ENCODE results near the gene BIVM. TPM values are rescaled to one million over a fixed set of nuclear protein-coding genes. Genes with fewer than 3 reads are reported as not detected.
A peak's percentile ranks its signal among the peaks of the same experiment; 100 is the strongest.

The BIVM gene, protein sequence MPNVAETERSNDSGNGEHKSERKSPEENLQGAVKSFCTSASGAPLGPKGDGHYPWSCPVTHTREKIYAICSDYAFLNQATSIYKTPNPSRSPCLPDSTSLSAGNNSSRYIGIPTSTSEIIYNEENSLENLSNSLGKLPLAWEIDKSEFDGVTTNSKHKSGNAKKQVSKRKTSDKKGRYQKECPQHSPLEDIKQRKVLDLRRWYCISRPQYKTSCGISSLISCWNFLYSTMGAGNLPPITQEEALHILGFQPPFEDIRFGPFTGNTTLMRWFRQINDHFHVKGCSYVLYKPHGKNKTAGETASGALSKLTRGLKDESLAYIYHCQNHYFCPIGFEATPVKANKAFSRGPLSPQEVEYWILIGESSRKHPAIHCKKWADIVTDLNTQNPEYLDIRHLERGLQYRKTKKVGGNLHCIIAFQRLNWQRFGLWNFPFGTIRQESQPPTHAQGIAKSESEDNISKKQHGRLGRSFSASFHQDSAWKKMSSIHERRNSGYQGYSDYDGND
- 10 to 100 TPM; 28.8 to 32.1 TPM for total RNA-seq

DNA sequence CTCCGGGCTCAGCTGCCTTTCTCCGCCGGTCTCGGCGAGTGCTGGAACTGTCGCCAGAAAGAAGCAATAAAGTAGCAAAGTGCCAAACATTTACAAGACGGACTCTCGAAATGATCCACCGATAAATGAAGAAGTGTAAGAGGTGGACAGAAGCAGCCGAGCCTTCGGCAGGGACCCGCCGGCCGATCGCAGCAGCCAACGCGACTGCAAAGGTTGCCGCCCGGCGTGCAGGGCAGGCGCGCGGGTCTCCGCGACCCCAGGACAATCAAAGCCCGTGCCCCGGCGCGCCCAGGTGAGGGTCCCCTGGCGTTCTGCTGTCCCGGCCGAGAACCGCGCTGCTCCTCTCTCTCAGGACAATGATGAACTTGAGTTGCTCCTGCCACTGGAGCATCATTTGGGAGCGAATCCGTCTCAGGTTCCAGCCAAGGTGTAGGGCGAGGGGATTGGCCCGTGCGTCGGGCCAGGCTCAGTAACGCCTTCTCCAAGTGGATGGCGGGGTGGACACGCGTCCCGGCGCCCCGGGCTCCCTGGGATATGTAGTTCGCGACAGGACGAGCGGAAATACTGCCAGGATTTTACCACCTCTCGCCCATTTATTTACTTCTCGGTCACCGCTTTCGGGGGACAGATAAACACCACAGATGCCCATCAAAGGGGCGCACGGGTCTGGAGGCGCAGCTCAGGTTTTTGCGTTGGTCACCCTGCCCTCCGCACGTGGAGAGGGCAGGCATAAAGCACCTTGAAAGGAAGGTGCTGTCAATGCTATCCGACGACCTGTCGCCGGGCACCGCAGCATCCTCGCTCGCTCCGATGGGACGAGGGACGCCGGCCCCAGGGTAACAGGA is at the start of gene BIVM, which contains the start of gene POGLUT2:
TSS of gene BIVM (plus strand) at position 539 of the 845 bp plus-strand sequence. CDS start 8,149 bp downstream, outside the sequence.
TSS of gene POGLUT2 (minus strand) at position 396 of the 845 bp plus-strand sequence. CDS start at position 90, 306 bp downstream.
- Mint-ChIP-seq H3K36me3 (ENCODE audit: low read depth) (peaks cover 24% of the 10 kb centered on the region), H3K4me1 (peaks cover 43% of the 10 kb centered on the region), H3K9me3 (no peaks in the 10 kb centered on the region), H3K27me3 (no peaks in the 10 kb centered on the region), H3K4me3 (peak within 1 kb of the TSS; percentile 90), H3K27ac (peak within 1 kb of the TSS; percentile 79)
- POLR2A ChIA-PET, result interaction anchor here (0.9 to 6.9 kb wide), 16 partner anchors 9 to 207 kb away, joined by 3 to 107 read pairs (median 6); partner anchors contain the start of genes ERCC5, TEX30 and TPP2
- CTCF ChIA-PET, result interaction anchor here (0.7 to 4.5 kb wide), 13 partner anchors 14 to 219 kb away, joined by 3 to 37 read pairs (median 4); partner anchors contain the start of genes ERCC5 and TEX30
- DNase-seq, result peak; percentile 91

DNA sequence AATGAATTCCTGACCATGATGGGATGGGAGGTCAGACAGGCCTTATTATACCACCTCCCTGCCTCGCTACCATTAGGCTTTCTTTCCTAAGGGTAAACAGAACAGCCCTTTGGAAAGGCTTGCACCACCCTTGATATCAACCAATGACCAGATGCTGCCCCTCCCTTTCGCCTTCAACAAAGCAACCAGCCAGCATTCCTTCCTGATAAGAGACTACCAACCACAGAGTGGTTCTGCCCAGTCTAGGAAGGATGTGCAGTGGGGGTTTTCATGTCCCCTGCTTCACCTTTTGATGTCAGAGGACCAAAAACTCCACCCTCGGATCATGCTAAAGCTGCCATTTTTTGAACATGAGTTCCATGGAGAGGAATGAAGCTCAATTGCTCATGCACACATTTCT is 47.0 kb upstream of the BIVM start:
- no peak for DNase-seq
- CTCF ChIA-PET, result no interaction called here
- no peaks in the 10 kb centered on the region for H3K4me1 Mint-ChIP-seq
- peaks cover 16% of the 10 kb centered on the region for H3K27me3 Mint-ChIP-seq
- H3K4me3 Mint-ChIP-seq, result no peak overlapping the region
- H3K36me3 Mint-ChIP-seq (ENCODE audit: low read depth), result peaks cover 3% of the 10 kb centered on the region
- H3K9me3 Mint-ChIP-seq, result peaks cover 1% of the 10 kb centered on the region
- no peak overlapping the region for H3K27ac Mint-ChIP-seq
- POLR2A ChIA-PET, result no interaction called here

DNA sequence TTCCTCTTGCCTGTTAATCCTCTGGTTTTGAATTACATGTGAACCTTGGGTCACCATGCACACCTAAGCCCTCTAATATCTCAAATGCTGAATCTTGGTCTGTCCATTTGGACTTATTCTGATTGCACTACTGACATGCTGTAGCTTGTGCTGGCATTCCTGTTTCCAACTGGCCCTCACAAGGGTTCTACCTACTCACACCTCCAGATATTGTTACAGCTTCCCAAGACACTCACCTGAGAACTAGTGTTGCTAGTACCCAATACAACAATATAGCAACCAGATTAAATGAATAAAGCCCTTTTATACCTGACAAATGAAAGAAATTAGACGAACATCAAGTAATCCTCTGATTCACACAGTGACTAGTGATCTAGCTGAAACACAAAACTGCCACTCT is 41.9 kb upstream of the BIVM start:
- Mint-ChIP-seq H3K27me3 (no peaks in the 10 kb centered on the region), H3K27ac (no peak overlapping the region), H3K4me3 (no peak overlapping the region), H3K9me3 (no peaks in the 10 kb centered on the region), H3K36me3 (ENCODE audit: low read depth) (no peaks in the 10 kb centered on the region), H3K4me1 (no peaks in the 10 kb centered on the region)
- CTCF ChIA-PET, result interaction anchor here (1.3 kb wide), 1 partner anchor 165 kb away, joined by 4 read pairs; no protein-coding TSS in a partner anchor
- no peak for DNase-seq
- POLR2A ChIA-PET, result no interaction called here

DNA sequence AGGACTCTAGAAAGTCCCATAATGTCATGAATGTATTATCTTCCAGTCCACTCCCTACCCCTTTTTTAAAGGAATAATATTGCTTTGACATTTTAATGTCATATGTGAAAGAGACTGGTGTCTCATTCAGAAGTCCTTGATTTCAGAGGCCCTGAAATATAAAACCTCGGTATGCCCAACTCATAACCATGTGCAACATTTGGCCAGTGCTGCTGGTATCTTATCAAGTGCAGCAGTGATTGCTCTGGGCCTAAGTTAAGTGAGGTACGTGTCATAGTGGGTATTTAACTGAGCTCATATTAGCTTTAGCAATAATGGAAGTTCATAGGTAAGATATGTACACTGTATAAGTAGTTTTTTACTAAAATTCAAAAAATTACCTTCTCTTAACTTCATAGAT is 40.1 kb upstream of the BIVM start:
- no peaks in the 10 kb centered on the region for H3K9me3 Mint-ChIP-seq
- DNase-seq, result no peak
- ChIA-PET POLR2A (interaction anchor here (0.6 to 1.0 kb wide), 2 partner anchors 42 to 167 kb away, joined by 3 to 4 read pairs; no protein-coding TSS in a partner anchor), CTCF (no interaction called here)
- no peaks in the 10 kb centered on the region for H3K36me3 Mint-ChIP-seq (ENCODE audit: low read depth)
- no peaks in the 10 kb centered on the region for H3K4me1 Mint-ChIP-seq
- H3K27ac Mint-ChIP-seq, result no peak overlapping the region
- H3K27me3 Mint-ChIP-seq, result no peaks in the 10 kb centered on the region
- no peak overlapping the region for H3K4me3 Mint-ChIP-seq

DNA sequence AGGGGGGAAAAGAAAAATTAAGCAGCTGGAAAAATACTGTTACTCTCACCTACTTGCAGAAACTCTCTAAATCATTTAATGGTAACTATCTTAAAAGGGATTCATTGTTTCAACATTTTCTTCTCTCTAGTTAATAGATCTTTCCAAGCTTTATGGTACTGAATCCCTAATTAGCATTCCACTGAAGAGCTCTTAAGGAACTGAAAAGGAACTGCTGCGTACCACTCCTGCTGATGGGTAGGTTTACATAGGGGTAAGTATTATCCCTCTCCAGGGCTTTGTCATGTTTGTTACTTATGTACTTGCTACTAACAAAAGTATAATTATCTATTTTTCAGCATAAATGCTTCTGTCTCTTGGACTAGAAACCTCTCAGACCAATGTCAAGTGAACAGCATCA is 37.8 kb upstream of the BIVM start:
- no peak for DNase-seq
- POLR2A ChIA-PET, result interaction anchor here (1.4 kb wide), 1 partner anchor 39 kb away, joined by 3 read pairs; no protein-coding TSS in a partner anchor
- Mint-ChIP-seq H3K4me1 (peaks cover 1% of the 10 kb centered on the region), H3K27me3 (no peaks in the 10 kb centered on the region), H3K9me3 (no peaks in the 10 kb centered on the region), H3K27ac (no peak overlapping the region), H3K4me3 (no peak overlapping the region), H3K36me3 (ENCODE audit: low read depth) (peaks cover 6% of the 10 kb centered on the region)
- CTCF ChIA-PET, result no interaction called here

DNA sequence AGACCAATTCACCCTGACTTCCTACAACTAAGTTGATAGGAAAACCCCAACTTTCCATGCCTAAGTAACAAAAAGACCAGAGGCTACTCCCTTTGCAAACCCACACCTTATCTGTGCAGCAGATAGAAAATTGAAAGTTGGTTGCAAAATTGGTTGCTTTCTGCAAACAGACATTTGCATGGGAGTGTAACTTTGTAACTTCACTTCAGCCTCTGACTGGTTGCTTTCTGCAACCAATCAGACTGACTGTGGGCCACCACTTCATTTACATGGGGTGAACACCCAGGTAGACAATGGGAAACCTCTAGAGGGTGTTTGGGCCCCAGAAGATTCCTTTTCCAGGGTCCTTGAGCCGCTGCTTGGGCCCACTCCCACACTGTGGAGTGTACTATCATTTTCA is 35.2 kb upstream of the BIVM start:
- ChIA-PET POLR2A (no interaction called here), CTCF (no interaction called here)
- H3K36me3 Mint-ChIP-seq (ENCODE audit: low read depth), result peaks cover 26% of the 10 kb centered on the region
- H3K9me3 Mint-ChIP-seq, result no peaks in the 10 kb centered on the region
- DNase-seq, result no peak
- H3K27ac Mint-ChIP-seq, result no peak overlapping the region
- H3K4me3 Mint-ChIP-seq, result no peak overlapping the region
- H3K27me3 Mint-ChIP-seq, result no peaks in the 10 kb centered on the region
- peaks cover 1% of the 10 kb centered on the region for H3K4me1 Mint-ChIP-seq

DNA sequence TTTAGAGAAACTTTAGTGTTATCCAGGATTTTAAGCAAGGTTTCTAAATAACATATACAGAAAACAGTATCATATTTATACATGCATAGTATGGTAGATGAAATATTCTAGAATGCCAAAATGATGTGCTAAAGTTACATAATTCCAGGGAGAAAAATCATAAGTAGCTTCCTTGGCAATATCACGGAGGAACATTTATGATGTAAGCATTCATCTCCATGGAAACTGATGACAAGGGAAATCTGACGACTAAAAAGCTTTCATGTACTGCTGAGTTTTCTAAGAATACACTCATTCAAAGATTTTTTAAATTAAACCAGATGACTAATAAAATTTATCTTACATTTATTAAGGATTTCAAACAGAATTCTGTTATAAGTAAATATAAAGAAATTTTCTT is 30.0 kb upstream of the BIVM start:
- ChIA-PET CTCF (interaction anchor here (1.1 to 2.2 kb wide), 4 partner anchors 31 to 177 kb away, joined by 3 to 11 read pairs (median 6); partner anchors contain the start of gene ERCC5), POLR2A (interaction anchor here (0.7 to 3.6 kb wide), 3 partner anchors 22 to 173 kb away, joined by 3 to 13 read pairs (median 3); partner anchors contain the start of genes BIVM and POGLUT2)
- DNase-seq, result no peak
- H3K27me3 Mint-ChIP-seq, result no peaks in the 10 kb centered on the region
- no peak overlapping the region for H3K27ac Mint-ChIP-seq
- no peak overlapping the region for H3K4me3 Mint-ChIP-seq
- H3K9me3 Mint-ChIP-seq, result no peaks in the 10 kb centered on the region
- H3K4me1 Mint-ChIP-seq, result peaks cover 40% of the 10 kb centered on the region
- peaks cover 39% of the 10 kb centered on the region for H3K36me3 Mint-ChIP-seq (ENCODE audit: low read depth)

DNA sequence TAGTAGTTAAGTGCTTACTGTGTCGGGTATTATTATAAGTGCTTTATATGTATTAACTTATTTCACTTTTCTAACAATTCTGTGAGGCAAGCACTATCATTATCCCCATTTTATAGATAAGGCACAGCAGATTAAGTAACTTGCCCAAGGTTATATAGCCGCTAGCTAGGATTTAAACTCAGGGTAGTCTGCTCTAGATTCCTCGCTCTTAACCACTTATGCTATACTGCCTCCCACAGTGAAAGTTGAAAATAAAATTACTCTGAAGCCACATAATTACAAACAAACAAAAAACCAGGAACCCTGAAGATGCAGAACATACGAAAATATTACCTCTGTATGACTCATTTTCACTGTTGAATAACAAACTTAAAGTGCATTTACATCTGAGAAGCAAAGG is 29.2 kb upstream of the BIVM start:
- peaks cover 39% of the 10 kb centered on the region for H3K36me3 Mint-ChIP-seq (ENCODE audit: low read depth)
- ChIA-PET CTCF (interaction anchor here (0.8 to 2.2 kb wide), 4 partner anchors 76 to 188 kb away, joined by 3 to 11 read pairs (median 5); partner anchors contain the start of gene ERCC5), POLR2A (interaction anchor here (3.6 kb wide), 1 partner anchor 30 kb away, joined by 13 read pairs; the partner anchor contains the start of genes BIVM and POGLUT2)
- no peak overlapping the region for H3K27ac Mint-ChIP-seq
- H3K4me3 Mint-ChIP-seq, result no peak overlapping the region
- peaks cover 46% of the 10 kb centered on the region for H3K4me1 Mint-ChIP-seq
- H3K9me3 Mint-ChIP-seq, result no peaks in the 10 kb centered on the region
- DNase-seq, result no peak
- H3K27me3 Mint-ChIP-seq, result no peaks in the 10 kb centered on the region

DNA sequence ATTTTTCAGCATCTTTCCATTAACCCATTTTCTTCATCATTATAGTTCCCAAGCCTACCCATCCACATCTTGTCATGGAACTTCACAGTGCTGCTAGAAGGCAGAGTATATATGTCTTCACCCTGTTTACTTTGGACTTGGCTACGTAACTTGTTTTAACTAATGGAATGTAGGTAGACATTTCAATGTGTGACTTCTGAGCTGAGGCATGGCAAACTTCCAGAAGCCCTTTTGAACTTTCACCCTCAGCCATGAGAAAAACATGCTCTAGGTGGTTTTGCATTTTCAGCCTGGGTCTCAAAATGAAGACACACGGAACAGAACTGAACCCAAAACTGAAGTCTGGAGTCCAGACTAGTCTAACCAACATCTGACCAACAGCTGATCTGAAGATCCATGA is 28.5 kb upstream of the BIVM start:
- Mint-ChIP-seq H3K4me1 (peaks cover 51% of the 10 kb centered on the region), H3K27ac (no peak overlapping the region), H3K9me3 (no peaks in the 10 kb centered on the region), H3K4me3 (no peak overlapping the region), H3K27me3 (no peaks in the 10 kb centered on the region), H3K36me3 (ENCODE audit: low read depth) (peaks cover 37% of the 10 kb centered on the region)
- POLR2A ChIA-PET, result interaction anchor here (1.3 to 5.8 kb wide), 3 partner anchors 30 to 376 kb away, joined by 3 to 107 read pairs (median 83); partner anchors contain the start of genes BIVM, POGLUT2 and TPP2
- CTCF ChIA-PET, result interaction anchor here (2.2 kb wide), 1 partner anchor 75 kb away, joined by 6 read pairs; the partner anchor contains the start of gene ERCC5
- DNase-seq, result no peak

DNA sequence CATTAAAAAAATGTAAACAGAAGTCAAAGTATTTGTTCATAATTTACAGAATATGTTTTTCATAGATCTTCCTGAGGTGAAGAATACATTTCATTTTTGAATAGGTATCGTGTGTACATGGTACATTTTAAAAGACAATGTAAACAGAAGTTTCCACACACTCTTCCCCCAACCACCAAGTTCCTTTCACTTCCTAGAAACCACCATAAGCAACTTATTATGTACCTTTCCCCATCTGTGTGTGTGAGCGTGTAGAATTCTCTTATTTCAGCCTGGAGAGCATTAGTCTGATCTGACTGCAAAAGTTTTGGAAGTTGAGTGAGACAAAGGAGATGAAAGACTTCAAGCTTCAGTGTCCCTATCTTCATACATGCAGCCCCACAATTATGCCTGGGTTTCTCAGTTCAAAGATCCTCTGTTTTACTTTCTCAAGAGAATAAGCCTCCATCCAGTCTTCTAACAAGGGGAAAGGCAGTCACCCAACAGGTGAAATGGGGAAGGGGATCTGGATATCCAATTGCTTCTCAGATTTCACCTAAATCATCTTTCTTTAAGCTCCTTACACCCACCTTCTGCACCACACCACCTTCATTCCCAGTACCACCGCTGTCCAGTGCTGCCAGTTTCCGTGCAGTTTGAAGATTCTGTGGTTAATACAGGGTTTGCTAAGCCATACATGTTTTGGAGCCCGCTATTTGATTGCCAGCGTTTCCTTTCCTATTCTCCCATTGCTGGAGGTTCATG is 27.4 kb upstream of the BIVM start:
- Mint-ChIP-seq H3K36me3 (ENCODE audit: low read depth) (peaks cover 29% of the 10 kb centered on the region), H3K4me1 (peaks cover 54% of the 10 kb centered on the region), H3K4me3 (peak overlapping the region; percentile 85), H3K9me3 (no peaks in the 10 kb centered on the region), H3K27ac (no peak overlapping the region), H3K27me3 (no peaks in the 10 kb centered on the region)
- ChIA-PET POLR2A (interaction anchor here (1.2 to 5.8 kb wide), 4 partner anchors 29 to 377 kb away, joined by 3 to 107 read pairs (median 43); partner anchors contain the start of genes BIVM, ERCC5, POGLUT2 and TPP2), CTCF (interaction anchor here (1.6 to 3.8 kb wide), 4 partner anchors 29 to 180 kb away, joined by 5 to 37 read pairs (median 12); partner anchors contain the start of gene ERCC5)
- no peak for DNase-seq

DNA sequence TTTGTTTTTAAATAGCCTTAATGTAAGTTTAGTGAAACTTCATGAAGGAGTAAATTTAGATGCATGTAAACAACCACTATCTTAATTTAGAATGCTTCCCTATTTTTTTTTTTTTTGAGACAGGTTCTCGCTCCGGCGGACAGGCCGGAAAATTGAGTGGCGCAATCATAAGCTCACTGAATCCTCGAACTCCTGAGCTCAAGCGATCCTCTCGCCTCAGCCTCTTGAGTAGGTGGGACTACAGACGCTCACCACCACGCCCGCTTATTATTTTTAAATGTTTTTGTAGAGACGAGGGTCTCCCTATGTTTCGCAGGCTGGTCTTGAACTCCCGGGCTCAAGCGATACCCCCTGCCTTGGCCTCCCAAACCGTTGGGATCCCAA is 26.9 kb upstream of the BIVM start:
- POLR2A ChIA-PET, result interaction anchor here (0.7 to 5.8 kb wide), 6 partner anchors 13 to 180 kb away, joined by 3 to 107 read pairs (median 16); partner anchors contain the start of genes BIVM, ERCC5, POGLUT2 and TPP2
- H3K27ac Mint-ChIP-seq, result no peak overlapping the region
- DNase-seq, result no peak
- no peaks in the 10 kb centered on the region for H3K9me3 Mint-ChIP-seq
- CTCF ChIA-PET, result interaction anchor here (1.1 to 3.8 kb wide), 5 partner anchors 28 to 180 kb away, joined by 3 to 37 read pairs (median 8); partner anchors contain the start of gene ERCC5
- peaks cover 23% of the 10 kb centered on the region for H3K36me3 Mint-ChIP-seq (ENCODE audit: low read depth)
- peak overlapping the region; percentile 85 for H3K4me3 Mint-ChIP-seq
- H3K4me1 Mint-ChIP-seq, result peaks cover 54% of the 10 kb centered on the region
- no peaks in the 10 kb centered on the region for H3K27me3 Mint-ChIP-seq

Data from activated CD4-positive, alpha-beta memory T cell treated with anti-CD3 and anti-CD28 coated beads, Interleukin-2, amount 10 ng/mL, durations not matched to agents 7 days and 5 days (primary cell).